GM12872 (cell line): Measurements from ENCODE around the gene PDE5A.

ENCODE experiments used
- TF ChIP-seq, protein P1 (sequence below): IDR thresholded peaks from 3 replicates; pipeline ENCODE4 v1.5.1; 2011; ENCODE audit warnings: low read depth, mild to moderate bottlenecking, low read length, moderate library complexity; ENCODE audit not compliant: insufficient read depth

Gene PDE5A

GRCh38 chr4:119628281-119629141 is at the start of gene PDE5A:
Gene PDE5A, minus strand, starts transcription at chr4:119628804. Its CDS starts 133 bp downstream, at chr4:119628671.
- TF ChIP-seq, protein P1, sequence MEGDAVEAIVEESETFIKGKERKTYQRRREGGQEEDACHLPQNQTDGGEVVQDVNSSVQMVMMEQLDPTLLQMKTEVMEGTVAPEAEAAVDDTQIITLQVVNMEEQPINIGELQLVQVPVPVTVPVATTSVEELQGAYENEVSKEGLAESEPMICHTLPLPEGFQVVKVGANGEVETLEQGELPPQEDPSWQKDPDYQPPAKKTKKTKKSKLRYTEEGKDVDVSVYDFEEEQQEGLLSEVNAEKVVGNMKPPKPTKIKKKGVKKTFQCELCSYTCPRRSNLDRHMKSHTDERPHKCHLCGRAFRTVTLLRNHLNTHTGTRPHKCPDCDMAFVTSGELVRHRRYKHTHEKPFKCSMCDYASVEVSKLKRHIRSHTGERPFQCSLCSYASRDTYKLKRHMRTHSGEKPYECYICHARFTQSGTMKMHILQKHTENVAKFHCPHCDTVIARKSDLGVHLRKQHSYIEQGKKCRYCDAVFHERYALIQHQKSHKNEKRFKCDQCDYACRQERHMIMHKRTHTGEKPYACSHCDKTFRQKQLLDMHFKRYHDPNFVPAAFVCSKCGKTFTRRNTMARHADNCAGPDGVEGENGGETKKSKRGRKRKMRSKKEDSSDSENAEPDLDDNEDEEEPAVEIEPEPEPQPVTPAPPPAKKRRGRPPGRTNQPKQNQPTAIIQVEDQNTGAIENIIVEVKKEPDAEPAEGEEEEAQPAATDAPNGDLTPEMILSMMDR: peak; percentile 77

DNA sequence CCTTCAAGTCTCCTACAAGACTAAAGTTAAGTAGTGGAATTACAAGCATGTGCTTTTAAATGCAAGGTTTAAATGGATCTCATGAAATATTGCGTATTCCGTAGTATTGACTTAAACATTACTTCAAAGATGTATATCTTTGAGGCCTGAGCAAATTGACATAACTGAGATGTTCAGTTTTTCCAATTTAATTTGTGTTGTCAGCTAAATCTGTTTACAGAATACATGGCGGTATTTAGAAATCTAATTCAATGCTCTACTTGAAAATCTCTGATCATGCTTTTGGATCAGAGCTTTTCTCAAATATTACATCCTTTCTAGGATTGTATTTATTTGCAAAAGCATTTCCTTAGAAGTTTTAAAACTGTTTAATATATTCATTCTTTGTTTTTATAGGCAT is 47.5 kb upstream of the PDE5A start:
- TF ChIP-seq, protein P1: no peak

- TF ChIP-seq, protein P1: no peak
Measured at GRCh38 chr4:119675391-119675790, 46.8 kb upstream of the PDE5A start.

DNA sequence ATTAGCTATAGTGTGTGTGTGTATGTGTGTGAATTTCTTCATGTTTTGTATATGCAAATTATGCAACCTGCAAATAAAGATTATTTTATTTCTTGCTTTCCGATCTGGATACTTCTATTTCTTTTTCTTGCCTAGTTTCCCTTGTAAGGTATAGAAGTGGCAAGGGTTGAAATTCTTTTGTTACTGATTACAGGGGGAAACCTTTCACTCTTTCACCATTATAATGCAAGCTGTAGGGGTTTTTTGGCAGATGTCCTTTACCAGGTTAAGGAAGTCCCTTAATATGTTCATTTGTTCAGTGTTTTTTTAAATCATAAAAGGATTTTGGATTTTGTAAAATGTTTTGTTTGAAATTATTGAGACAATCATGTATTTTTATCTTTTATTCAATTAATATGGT is 44.3 kb upstream of the PDE5A start:
- TF ChIP-seq, protein P1: no peak

DNA sequence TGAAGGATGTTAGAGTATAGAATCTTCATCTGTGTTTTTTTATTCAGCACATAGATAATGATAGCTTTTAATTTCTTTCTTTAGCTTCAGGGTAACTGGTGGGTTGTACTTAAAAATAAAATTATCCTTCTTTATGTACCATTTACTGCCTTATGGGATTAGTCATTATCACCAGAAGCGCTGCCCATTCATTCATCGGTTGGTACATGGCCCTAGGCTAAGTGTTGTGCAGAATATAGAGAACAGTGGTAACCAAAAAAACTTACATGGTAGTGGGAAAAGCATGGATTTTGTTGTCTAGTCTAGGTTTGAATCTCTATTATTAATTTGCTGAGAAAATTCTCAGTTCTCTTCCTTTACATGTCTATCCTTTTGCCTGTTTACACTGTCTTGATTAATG is 43.5 kb upstream of the PDE5A start:
- TF ChIP-seq, protein P1: no peak

DNA sequence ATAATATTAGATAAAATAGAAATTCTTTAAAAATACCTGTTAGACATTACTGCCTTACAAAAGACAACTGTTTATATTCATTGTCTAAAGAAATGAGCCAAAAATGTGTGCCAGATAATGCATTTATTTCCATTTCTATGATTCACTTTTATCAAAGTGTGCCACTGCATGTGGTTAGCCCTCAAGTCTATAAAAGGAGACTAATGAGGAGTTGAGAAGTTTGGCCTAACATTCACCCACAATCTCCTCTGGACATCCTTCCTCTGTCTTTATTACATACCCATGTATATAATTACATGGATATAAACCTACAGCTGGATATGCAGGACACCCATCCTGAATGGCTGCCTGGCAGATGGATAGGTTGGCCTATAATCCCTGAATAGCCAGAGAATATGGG is 42.6 kb upstream of the PDE5A start:
- TF ChIP-seq, protein P1: no peak

DNA sequence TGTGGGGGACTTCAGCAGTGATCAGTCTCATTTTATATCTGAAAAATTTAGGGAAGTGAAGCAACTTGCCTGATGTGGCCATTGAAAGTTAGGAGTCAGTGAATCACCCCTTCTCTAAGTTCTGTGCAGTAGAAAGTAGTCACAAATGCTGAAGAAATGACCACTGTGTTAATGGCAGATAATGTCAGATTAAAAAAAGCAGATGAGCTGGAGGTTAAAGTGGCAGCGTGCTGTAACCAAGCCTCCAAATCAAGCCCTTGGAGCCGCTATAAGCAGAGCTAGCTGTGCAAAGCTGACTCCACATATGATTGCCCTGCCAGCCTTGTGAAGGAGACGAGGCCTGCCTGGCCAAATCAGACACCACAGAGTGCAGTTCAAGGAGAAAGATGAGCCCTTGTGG is 39.2 kb upstream of the PDE5A start:
- TF ChIP-seq, protein P1: no peak
